HG03066 (cell line): ENCODE measurements around the gene OBSCN.

ENCODE experiments used
- ATAC-seq: cut with Tn5 transposase; IDR thresholded peaks from one replicate; pipeline ENCODE4 v1.9.1; 2021; ENCODE audit warnings: low read depth; ENCODE audit not compliant: unreplicated experiment

The OBSCN gene

DNA sequence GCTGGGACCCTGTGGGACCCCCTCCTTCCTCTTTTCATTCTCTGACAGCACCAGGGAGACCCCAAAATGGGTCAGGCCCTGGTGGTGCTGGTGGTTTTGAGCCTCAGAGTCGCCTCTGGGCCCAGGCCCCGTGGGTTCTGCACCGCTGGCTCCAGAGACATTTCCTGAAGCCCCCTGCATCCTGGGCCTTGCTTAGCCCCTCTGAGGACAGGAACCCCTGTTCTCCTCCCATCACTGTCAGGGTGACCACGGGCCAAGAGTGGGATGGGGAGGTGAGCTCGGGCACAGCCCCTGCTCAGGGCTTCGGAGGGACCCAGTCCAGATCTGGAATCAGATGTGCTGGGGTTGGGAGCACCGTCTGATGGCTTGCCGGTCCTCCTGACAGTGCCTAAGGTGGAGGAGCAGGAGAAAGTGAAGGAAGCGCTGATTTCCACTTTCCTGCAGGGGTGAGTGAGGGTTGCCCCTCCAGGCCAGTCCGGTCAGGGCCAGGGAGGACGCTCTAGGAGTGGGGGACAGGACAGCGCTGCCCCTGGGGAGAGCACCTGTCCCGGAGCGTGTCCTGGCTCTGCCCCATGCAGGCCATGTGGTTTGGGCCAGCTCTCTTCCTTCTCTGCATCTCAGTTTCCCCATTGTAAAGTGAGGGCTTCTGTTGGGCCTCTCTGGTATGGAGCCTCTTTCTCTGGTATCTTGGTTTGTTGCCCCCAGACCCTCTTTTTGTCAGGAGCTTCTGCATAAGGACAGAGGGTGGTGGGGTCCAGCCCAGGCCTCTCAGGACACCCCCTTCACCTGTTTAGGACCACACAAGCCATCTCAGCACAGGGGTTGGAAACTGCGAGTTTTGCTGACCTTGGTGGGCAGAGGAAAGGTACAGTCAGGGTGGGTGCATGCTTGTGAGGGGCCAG is 127.8 kb downstream of the OBSCN start:
- ATAC-seq: no peak

DNA sequence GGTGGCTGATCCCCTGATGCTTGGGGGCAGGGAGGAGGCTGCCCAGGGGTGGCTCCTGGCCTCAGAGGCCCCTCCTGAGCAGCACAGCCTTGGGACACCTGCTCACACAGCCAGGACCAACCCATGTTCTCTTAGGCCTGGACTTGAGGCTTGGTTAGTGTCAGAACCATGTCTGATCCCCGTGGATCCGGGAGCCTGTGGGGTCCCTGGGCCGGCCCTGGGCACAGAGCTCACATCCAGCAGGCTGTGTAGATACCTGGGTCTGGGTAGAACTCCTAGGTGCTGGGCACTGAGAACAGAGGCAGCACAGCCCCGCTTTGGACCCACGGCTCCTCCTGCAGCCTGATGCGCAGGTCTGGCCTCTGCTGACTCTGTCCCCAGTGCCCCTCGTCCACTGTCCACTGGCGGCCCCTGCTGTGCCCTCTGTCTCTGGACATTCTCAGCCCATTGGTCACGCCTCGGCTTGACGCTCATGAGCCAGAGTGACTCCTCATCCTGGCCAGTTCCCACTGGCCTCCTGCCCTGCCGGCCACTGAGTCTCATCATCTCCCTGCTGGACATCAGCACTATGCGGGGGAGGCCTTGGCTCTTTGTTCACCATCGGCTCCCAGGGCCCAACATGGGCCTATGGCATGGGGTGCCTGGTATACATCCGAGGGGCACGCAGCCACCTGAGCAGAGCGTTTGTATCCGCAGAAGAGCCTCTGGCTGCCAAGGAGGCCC is 128.6 kb downstream of the OBSCN start:
- no peak for ATAC-seq

DNA sequence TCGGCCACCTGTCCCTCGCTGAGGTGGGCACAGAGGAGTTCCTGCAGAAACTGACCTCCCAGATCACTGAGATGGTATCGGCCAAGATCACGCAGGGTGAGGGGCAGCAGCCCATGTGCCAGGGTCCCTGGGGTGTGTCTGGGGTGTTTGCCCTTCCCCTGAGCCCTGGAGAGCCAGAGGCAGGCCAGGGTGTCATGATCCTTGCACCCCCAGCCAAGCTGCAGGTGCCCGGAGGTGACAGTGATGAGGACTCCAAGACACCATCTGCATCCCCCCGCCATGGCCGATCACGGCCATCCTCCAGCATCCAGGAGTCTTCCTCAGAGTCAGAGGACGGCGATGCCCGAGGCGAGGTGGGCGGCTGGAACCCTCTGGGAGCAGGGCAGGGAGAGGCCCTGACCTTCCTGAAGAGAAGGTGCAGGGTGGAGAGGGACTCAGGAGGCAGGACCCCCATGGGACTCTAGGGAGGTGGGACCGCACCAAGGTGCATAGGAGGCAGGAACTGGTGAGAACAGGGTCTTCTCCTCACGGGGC is 129.3 kb downstream of the OBSCN start:
- no peak for ATAC-seq

DNA sequence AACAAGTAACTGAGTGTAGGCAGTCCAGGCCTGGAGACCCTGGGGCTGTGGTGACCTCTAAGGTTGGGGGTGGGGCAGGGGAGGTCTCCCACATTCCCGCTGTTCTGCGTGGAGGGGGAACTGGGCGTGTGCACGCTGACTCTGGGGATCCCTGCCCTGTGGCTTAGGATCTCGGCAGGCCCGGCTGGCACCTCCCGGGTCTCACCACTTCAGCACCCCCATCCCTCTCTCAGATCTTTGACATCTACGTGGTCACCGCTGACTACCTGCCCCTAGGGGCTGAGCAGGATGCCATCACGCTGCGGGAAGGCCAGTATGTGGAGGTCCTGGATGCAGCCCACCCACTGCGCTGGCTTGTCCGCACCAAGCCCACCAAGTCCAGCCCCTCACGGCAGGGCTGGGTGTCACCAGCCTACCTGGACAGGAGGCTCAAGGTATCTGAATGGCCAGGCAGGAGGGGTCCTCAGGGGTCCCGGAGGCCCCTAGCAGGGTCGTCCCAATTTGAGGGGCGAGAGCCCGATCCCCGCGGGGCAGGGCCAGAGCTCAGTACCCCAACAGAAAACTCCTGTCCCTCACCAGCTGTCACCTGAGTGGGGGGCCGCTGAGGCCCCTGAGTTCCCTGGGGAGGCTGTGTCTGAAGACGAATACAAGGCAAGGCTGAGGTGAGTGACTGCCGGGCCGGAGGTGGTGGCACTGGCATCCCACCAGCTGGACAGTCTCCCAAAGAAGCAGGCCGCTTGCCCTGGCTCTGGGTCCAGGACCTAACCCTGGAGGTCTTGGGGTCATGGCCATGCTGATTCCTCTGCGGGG is 130.1 kb downstream of the OBSCN start:
- no peak for ATAC-seq

- ATAC-seq: no peak
These were observed 130.7 kb downstream of the OBSCN start for GRCh38 chr1:228338521-228339051.

GRCh38 chr1:228339059-228339704 is 131.3 kb downstream of the OBSCN start:
- no peak for ATAC-seq

DNA sequence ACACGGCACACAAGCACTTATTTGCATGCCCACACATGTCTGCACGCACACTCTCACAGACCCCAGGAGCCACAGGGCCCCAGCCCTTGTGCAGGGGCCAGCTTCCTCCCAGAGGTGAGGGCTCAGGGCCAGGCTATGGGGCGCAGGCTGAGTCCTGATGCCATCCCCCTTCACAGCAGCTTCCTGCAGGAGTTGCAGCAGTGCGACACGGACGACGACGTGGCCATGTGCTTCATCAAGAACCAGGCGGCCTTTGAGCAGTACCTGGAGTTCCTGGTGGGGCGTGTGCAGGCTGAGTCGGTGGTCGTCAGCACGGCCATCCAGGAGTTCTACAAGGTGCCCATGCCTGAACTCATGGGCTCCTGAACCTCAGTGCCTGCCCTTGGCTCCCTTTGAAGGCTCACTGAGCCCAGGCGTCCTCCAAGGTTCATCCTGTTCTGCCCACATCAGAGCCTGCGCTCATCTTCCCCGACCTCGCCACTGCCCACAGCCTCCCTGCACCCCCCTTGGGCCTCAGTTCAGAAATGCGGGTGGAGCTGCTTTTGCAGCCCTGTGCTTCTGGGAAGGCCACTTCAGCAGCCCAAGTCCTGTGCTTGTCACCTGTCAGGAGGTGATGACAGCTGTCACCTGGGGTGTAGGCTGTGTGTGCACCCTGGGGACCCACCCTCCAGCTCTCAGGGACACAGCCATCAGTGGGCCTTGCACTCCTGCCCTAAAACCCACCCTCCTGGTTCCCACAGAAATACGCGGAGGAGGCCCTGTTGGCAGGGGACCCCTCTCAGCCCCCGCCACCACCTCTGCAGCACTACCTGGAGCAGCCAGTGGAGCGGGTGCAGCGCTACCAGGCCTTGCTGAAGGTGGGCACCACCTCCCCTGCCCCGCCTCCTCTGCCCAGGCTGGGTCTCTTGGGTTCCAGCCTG is 132.2 kb downstream of the OBSCN start:
- ATAC-seq: no peak

DNA sequence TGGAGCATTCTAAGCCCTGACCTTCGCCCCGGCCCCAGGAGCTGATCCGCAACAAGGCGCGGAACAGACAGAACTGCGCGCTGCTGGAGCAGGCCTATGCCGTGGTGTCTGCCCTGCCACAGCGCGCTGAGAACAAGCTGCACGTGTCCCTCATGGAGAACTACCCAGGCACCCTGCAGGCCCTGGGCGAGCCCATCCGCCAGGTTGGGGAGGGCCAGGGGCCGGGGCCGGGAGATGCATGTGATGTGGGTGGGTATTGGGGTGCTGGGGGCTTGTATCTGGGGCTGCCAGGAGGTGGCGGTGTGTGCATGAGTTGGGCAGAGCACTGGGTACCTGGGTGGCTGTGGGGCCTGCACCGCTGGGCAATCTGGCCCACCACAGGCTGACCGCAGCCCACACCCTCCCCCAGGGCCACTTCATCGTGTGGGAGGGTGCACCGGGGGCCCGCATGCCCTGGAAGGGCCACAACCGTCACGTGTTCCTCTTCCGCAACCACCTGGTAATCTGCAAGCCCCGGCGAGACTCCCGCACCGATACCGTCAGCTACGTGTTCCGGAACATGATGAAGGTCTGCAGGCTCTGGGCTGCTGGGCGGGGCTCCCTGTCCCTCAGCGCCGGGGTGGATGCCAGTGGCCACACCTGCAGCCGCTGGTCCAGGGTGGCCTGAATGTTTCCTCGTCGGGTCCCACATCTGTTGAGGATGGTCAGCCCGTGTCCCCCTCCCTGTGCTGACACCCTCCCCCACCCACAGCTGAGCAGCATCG is 133.0 kb downstream of the OBSCN start:
- ATAC-seq: no peak

DNA sequence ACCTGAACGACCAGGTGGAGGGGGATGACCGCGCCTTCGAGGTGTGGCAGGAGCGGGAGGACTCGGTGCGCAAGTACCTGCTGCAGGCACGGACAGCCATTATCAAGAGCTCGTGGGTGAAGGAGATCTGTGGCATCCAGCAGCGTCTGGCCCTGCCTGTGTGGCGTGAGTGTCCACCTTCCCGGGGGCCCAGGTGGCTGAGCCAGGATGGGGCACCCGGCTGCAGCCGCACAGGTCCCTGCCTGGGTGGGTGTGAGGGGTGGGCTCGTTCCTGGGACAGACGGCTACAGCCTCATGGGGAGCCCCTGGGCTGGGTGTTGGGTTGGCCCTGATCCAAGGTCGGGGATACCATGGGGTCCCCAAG is 133.6 kb downstream of the OBSCN start:
- ATAC-seq: no peak

GRCh38 chr1:228341814-228342626 is 134.2 kb downstream of the OBSCN start:
- no peak for ATAC-seq

DNA sequence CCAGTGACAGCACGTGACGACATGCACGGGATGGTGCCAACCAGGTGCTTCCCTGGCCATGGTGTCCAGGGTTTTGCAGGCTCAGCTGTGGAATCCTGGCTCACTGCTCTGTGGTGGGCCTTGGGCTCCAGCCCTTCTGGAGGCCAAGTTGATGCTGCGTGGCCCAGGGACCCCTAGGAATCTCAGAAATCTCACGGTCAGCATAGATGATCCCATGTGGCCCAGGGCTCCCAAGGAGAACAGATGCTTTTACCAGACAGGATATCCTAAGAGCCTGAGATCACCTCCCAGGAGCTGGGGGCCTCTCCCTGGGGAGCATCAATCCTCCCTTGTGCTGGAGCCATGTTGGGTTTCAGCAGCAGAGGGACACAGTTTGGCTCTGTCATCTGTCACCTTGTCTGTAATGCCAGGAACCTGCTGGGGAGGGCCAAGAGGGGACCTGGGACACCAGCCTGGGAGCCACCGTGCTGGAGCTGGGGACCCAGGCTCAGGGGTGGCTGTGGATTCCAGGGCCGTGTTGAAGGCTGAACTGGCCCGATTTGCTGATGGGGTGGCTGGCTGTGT is 134.9 kb downstream of the OBSCN start:
- ATAC-seq: no peak

DNA sequence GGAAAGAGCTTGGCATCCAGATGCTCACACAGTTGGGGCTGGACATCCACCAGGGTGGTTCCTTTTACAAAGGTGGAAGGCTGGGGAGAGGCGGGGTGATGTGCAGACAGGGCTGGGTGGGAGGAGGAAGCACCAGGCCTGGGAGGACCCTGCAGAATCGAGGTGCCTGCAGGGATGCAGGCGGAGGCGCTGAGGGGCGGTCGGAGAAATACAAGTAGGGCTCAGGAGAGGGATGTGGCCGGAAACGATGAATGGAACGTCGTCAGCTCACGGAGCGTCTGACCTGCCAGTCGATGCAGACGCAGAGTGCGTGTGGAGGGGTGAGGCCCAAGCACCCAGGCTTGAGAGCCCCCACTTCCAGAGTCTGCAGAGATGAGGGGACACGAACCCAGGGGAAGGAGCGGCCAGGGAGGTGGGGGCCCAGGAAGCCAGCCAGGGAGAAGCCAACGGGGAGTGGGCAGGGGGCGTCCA is 135.4 kb downstream of the OBSCN start:
- ATAC-seq: no peak

GRCh38 chr1:228344631-228345072 is 136.8 kb downstream of the OBSCN start:
- ATAC-seq: no peak

- no peak for ATAC-seq
These were observed 137.5 kb downstream of the OBSCN start for GRCh38 chr1:228345201-228345930.

DNA sequence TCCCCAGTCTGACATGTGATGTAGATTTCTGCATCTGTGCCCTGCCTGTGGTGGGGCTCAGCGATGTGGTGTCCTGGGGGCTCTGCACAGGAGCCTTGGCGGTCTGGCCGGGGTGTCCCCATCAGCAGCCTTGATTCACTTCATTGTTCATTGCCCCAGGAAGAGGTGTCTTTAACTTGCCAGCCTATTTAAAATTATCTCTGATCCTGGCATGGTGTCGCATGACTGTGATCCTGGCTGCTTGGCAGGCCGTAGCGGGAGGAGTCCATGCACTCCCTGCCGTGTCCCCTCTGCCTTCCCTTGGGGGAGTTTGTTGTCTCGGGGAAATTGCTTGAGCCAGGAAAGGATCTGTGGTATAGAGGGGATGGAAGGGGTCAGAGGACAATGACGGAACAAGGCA is 138.9 kb downstream of the OBSCN start:
- ATAC-seq: no peak

- no peak for ATAC-seq
These were observed 139.3 kb downstream of the OBSCN start for GRCh38 chr1:228347181-228347580.
